Mononuclear cell (primary cell): ENCODE data around the gene CLEC11A. TPM values are rescaled to one million over a fixed set of nuclear protein-coding genes. Genes with fewer than 3 reads are reported as not detected.
"Not testable (repeated sequence)": the region's sequence is repeated elsewhere in the genome, so short reads cannot be mapped to it uniquely, and the experiment has no call there.

Experiments
- H3K27me3 ChIP-seq: 2 replicates; pipeline ENCODE4 v1.6.0; 2011; ENCODE audit warnings: low read length, control low read depth; ENCODE audit not compliant: insufficient read depth
- H3K4me1 ChIP-seq: 2 replicates; pipeline ENCODE4 v1.5.1; 2011; ENCODE audit warnings: mild to moderate bottlenecking, low read length, control low read depth; ENCODE audit not compliant: insufficient read depth
- H3K4me3 ChIP-seq: 2 replicates; pipeline ENCODE4 v1.5.1; 2011; ENCODE audit warnings: mild to moderate bottlenecking, low read length, moderate library complexity
- H3K9me3 ChIP-seq: 2 replicates; pipeline ENCODE4 v1.5.1; 2011; ENCODE audit warnings: low read depth, mild to moderate bottlenecking, control low read depth, low read length
- total RNA-seq: library from RNA; depleted of rRNA; stranded (reverse); fragments of >200 nt; gene quantifications from one replicate; pipeline ENCODE4 v1.2.3, GENCODE V29; 2012

The CLEC11A gene
- total RNA-seq, 1 donor, result 3.8 TPM

GRCh38 chr19:50756244-50756643 is 33.1 kb downstream of the CLEC11A start:
- not testable (repeated sequence) for H3K4me1 ChIP-seq, H3K27me3 ChIP-seq, H3K4me3 ChIP-seq, H3K9me3 ChIP-seq

- not testable (repeated sequence) for H3K4me3 ChIP-seq
Observed at GRCh38 chr19:50757624-50758023, 34.5 kb downstream of the CLEC11A start.

GRCh38 chr19:50759076-50759475 is 35.9 kb downstream of the CLEC11A start:
- not testable (repeated sequence) for H3K4me1 ChIP-seq, H3K27me3 ChIP-seq, H3K4me3 ChIP-seq, H3K9me3 ChIP-seq

More at GRCh38 chr19:50757624-50758023, 34.5 kb downstream of the CLEC11A start:
- not testable (repeated sequence) for H3K4me1 ChIP-seq, H3K27me3 ChIP-seq, H3K9me3 ChIP-seq

- Histone ChIP-seq H3K4me1 (no peaks in the 10 kb centered on the region), H3K9me3 (no peaks in the 10 kb centered on the region), H3K27me3 (no peaks in the 10 kb centered on the region), H3K4me3 (no peak overlapping the region)
Observed at GRCh38 chr19:50759886-50760285, 36.7 kb downstream of the CLEC11A start.

GRCh38 chr19:50761501-50761900 is 38.3 kb downstream of the CLEC11A start:
- H3K27me3 ChIP-seq, H3K9me3 ChIP-seq, H3K4me1 ChIP-seq, H3K4me3 ChIP-seq: not testable (repeated sequence)

GRCh38 chr19:50763521-50763920 is 40.4 kb downstream of the CLEC11A start:
- H3K9me3 ChIP-seq, H3K27me3 ChIP-seq, H3K4me1 ChIP-seq, H3K4me3 ChIP-seq: not testable (repeated sequence)

- H3K4me3 ChIP-seq, result no peak overlapping the region
- H3K27me3 ChIP-seq, result no peaks in the 10 kb centered on the region
- H3K4me1 ChIP-seq, result no peaks in the 10 kb centered on the region
- H3K9me3 ChIP-seq, result no peaks in the 10 kb centered on the region
Observed at GRCh38 chr19:50764409-50764808, 41.2 kb downstream of the CLEC11A start.

- not testable (repeated sequence) for H3K9me3 ChIP-seq, H3K27me3 ChIP-seq, H3K4me3 ChIP-seq, H3K4me1 ChIP-seq
Observed at GRCh38 chr19:50766746-50767145, 43.6 kb downstream of the CLEC11A start.

GRCh38 chr19:50767263-50767662 is 44.1 kb downstream of the CLEC11A start:
- not testable (repeated sequence) for H3K27me3 ChIP-seq, H3K9me3 ChIP-seq, H3K4me3 ChIP-seq, H3K4me1 ChIP-seq

- Histone ChIP-seq H3K4me1 (no peaks in the 10 kb centered on the region), H3K4me3 (no peak overlapping the region), H3K9me3 (no peaks in the 10 kb centered on the region), H3K27me3 (no peaks in the 10 kb centered on the region)
Observed at GRCh38 chr19:50768277-50768676, 45.1 kb downstream of the CLEC11A start.

GRCh38 chr19:50770164-50770563 is 47.0 kb downstream of the CLEC11A start, which contains the start of gene GPR32:
TSS of gene GPR32 (plus strand) at chr19:50770464. CDS start at chr19:50770601, 137 bp downstream.
- not testable (repeated sequence) for H3K9me3 ChIP-seq, H3K27me3 ChIP-seq, H3K4me1 ChIP-seq, H3K4me3 ChIP-seq

- Histone ChIP-seq H3K27me3 (peaks cover 3% of the 10 kb centered on the region), H3K9me3 (no peaks in the 10 kb centered on the region), H3K4me3 (no peak overlapping the region), H3K4me1 (no peaks in the 10 kb centered on the region)
Observed at GRCh38 chr19:50770888-50771287, 47.7 kb downstream of the CLEC11A start.

- no peaks in the 10 kb centered on the region for H3K9me3 ChIP-seq
- H3K27me3 ChIP-seq, result peaks cover 16% of the 10 kb centered on the region
- no peak overlapping the region for H3K4me3 ChIP-seq
- no peaks in the 10 kb centered on the region for H3K4me1 ChIP-seq
Observed at GRCh38 chr19:50772476-50772875, 49.3 kb downstream of the CLEC11A start.

- H3K9me3 ChIP-seq, H3K4me3 ChIP-seq, H3K4me1 ChIP-seq: not testable (repeated sequence)
- peaks cover 21% of the 10 kb centered on the region for H3K27me3 ChIP-seq
Observed at GRCh38 chr19:50772912-50773311, 49.7 kb downstream of the CLEC11A start.

GRCh38 chr19:50773454-50773853 is 50.3 kb downstream of the CLEC11A start:
- H3K27me3 ChIP-seq, result peaks cover 26% of the 10 kb centered on the region
- H3K9me3 ChIP-seq, H3K4me1 ChIP-seq, H3K4me3 ChIP-seq: not testable (repeated sequence)
